Type B pancreatic cell (in vitro differentiated cells): ENCODE data around the gene TMEM107. TPM values are rescaled to one million over a fixed set of nuclear protein-coding genes. Genes with fewer than 3 reads are reported as not detected.

Experiments used
- DNase-seq: peaks from one replicate; pipeline ENCODE4 v3.0.0; 2021; ENCODE audit warnings: mixed read lengths; ENCODE audit not compliant: unreplicated experiment; ENCODE audit errors: extremely low spot score
- H3K27ac Mint-ChIP-seq: 2 replicates; pipeline ENCODE4 v1.8.0; 2021; ENCODE audit warnings: mild to moderate bottlenecking, mixed read lengths
- H3K27me3 Mint-ChIP-seq: 2 replicates; pipeline ENCODE4 v1.8.0; 2021; ENCODE audit warnings: mixed read lengths
- H3K36me3 Mint-ChIP-seq: 2 replicates; pipeline ENCODE4 v1.8.0; 2021; ENCODE audit warnings: mixed read lengths
- H3K4me1 Mint-ChIP-seq: one replicate; pipeline ENCODE4 v1.8.0; 2021; ENCODE audit warnings: mixed read lengths; ENCODE audit not compliant: unreplicated experiment
- H3K4me3 Mint-ChIP-seq: 2 replicates; pipeline ENCODE4 v1.8.0; 2021; ENCODE audit warnings: mild to moderate bottlenecking, mixed read lengths
- H3K9me3 Mint-ChIP-seq: 2 replicates; pipeline ENCODE4 v1.8.0; 2021; ENCODE audit warnings: mixed read lengths
- CTCF ChIP-seq: fragments of 200-600 bp; sonication (generic); conservative IDR thresholded peaks from 2 replicates; pipeline ENCODE4 v1.5.0; 2021; ENCODE audit warnings: antibody characterized with exemption, mild to moderate bottlenecking
- total RNA-seq: library from RNA; stranded (reverse); gene quantifications from 2 replicates; pipeline ENCODE4 v1.2.1, GENCODE V29; 2021; ENCODE audit warnings: low replicate concordance

The TMEM107 gene
- total RNA-seq, 1 donor from 2014 or later, result 22.1 TPM

GRCh38 chr17:8125947-8126490 is 50.2 kb downstream of the TMEM107 start:
- no peak for TF ChIP-seq CTCF
- Mint-ChIP-seq H3K27ac (peak overlapping the region; percentile 96), H3K9me3 (no peaks in the 10 kb centered on the region), H3K4me3 (peak overlapping the region; percentile 91), H3K36me3 (peaks cover 4% of the 10 kb centered on the region), H3K27me3 (peaks cover 69% of the 10 kb centered on the region), H3K4me1 (peaks cover 31% of the 10 kb centered on the region)
- DNase-seq, result no peak

GRCh38 chr17:8125154-8125946 is 50.8 kb downstream of the TMEM107 start:
- Mint-ChIP-seq H3K4me1 (peaks cover 38% of the 10 kb centered on the region), H3K27ac (peak overlapping the region; percentile 96), H3K9me3 (no peaks in the 10 kb centered on the region), H3K27me3 (peaks cover 76% of the 10 kb centered on the region), H3K36me3 (peaks cover 5% of the 10 kb centered on the region), H3K4me3 (peak overlapping the region; percentile 91)
- TF ChIP-seq CTCF, result no peak
- DNase-seq, result peak; percentile 93

- no peak for DNase-seq
- H3K36me3 Mint-ChIP-seq, result peaks cover 9% of the 10 kb centered on the region
- H3K4me3 Mint-ChIP-seq, result peak overlapping the region; percentile 91
- H3K27ac Mint-ChIP-seq, result peak overlapping the region; percentile 82
- H3K4me1 Mint-ChIP-seq, result peaks cover 46% of the 10 kb centered on the region
- H3K27me3 Mint-ChIP-seq, result peaks cover 76% of the 10 kb centered on the region
- no peak for TF ChIP-seq CTCF
- H3K9me3 Mint-ChIP-seq, result no peaks in the 10 kb centered on the region
Observed at GRCh38 chr17:8124350-8125153, 51.6 kb downstream of the TMEM107 start.

GRCh38 chr17:8123695-8124349 is 52.4 kb downstream of the TMEM107 start, which contains the start of gene HES7:
Gene HES7 (minus strand): TSS chr17:8124106. CDS start chr17:8124084, 22 bp downstream.
- no peaks in the 10 kb centered on the region for H3K9me3 Mint-ChIP-seq
- peaks cover 76% of the 10 kb centered on the region for H3K27me3 Mint-ChIP-seq
- peaks cover 9% of the 10 kb centered on the region for H3K36me3 Mint-ChIP-seq
- H3K27ac Mint-ChIP-seq, result peak within 1 kb of the TSS; percentile 82
- TF ChIP-seq CTCF, result no peak
- peaks cover 51% of the 10 kb centered on the region for H3K4me1 Mint-ChIP-seq
- no peak for DNase-seq
- H3K4me3 Mint-ChIP-seq, result peak within 1 kb of the TSS; percentile 91

- Mint-ChIP-seq H3K27ac (peak overlapping the region; percentile 64), H3K4me3 (peak overlapping the region; percentile 91), H3K9me3 (no peaks in the 10 kb centered on the region), H3K4me1 (peaks cover 58% of the 10 kb centered on the region), H3K27me3 (peaks cover 79% of the 10 kb centered on the region), H3K36me3 (peaks cover 9% of the 10 kb centered on the region)
- no peak for TF ChIP-seq CTCF
- no peak for DNase-seq
Observed at GRCh38 chr17:8122924-8123694, 53.1 kb downstream of the TMEM107 start.
